Measurements from ENCODE around the gene MLST8.
A peak's percentile ranks its signal among the peaks of the same experiment; 100 is the strongest.
"Not testable (repeated sequence)": the region's sequence is repeated elsewhere in the genome, so short reads cannot be mapped to it uniquely, and the experiment has no call there.

Gene MLST8

GRCh38 chr16:2233872-2234812 lies 28.9 kb downstream of the MLST8 start:
- DNase-seq = no peak

GRCh38 chr16:2234813-2235170 lies 29.5 kb downstream of the MLST8 start:
- DNase-seq = no peak

GRCh38 chr16:2235234-2235651 lies 30.0 kb downstream of the MLST8 start:
- no peak for DNase-seq

GRCh38 chr16:2235695-2236336 lies 30.6 kb downstream of the MLST8 start:
- no peak for DNase-seq

- DNase-seq = peak; percentile 47
Measured at GRCh38 chr16:2236337-2237101, 31.3 kb downstream of the MLST8 start, which contains the start of gene DNASE1L2. Gene DNASE1L2 (plus strand): TSS chr16:2236444. CDS start chr16:2236817, 373 bp downstream.

- DNase-seq = no peak
Measured at GRCh38 chr16:2237102-2237482, 31.8 kb downstream of the MLST8 start.

GRCh38 chr16:2237493-2238149 lies 32.4 kb downstream of the MLST8 start:
- no peak for DNase-seq

- no peak for DNase-seq
Measured at GRCh38 chr16:2238150-2238837, 33.0 kb downstream of the MLST8 start.

GRCh38 chr16:2238838-2239675 lies 33.8 kb downstream of the MLST8 start:
- DNase-seq = no peak

- not testable (repeated sequence) for DNase-seq
Measured at GRCh38 chr16:2240331-2240730, 35.1 kb downstream of the MLST8 start.

- DNase-seq = no peak
Measured at GRCh38 chr16:2242598-2242997, 37.3 kb downstream of the MLST8 start.

- no peak for DNase-seq
Measured at GRCh38 chr16:2243031-2243528, 37.8 kb downstream of the MLST8 start.

- DNase-seq = no peak
Measured at GRCh38 chr16:2243781-2244180, 38.5 kb downstream of the MLST8 start.

GRCh38 chr16:2244301-2244700 lies 39.0 kb downstream of the MLST8 start:
- no peak for DNase-seq

- no peak for DNase-seq
Measured at GRCh38 chr16:2244926-2245795, 39.9 kb downstream of the MLST8 start.

GRCh38 chr16:2246301-2246885 lies 41.1 kb downstream of the MLST8 start:
- no peak for DNase-seq

GRCh38 chr16:2250652-2251295 lies 45.5 kb downstream of the MLST8 start:
- DNase-seq = peak; percentile 42

- DNase-seq = peak; percentile 92
Measured at GRCh38 chr16:2251296-2252111, 46.2 kb downstream of the MLST8 start, which contains the start of gene ECI1. Gene ECI1 (minus strand): TSS chr16:2251587. CDS start chr16:2251566, 21 bp downstream.
